ENCODE data around the gene TSPAN10. TPM values are rescaled to one million over a fixed set of nuclear protein-coding genes. Genes with fewer than 3 reads are reported as not detected.

TSPAN10 gene
- total and polyA plus RNA-seq, 2 of the 13 experiments (the other 11 are each of a cell fraction or from before 2014, with no cell fraction given) = 0.54 to 0.75 TPM

- TF ChIP-seq ZNF326 (CRISPR knock-in tag; IDR thresholded peaks at IDR 0.05; ENCODE audit: borderline replicate concordance) (no peak; the same call in 1 of the 2 replicates), CCDC6 (CRISPR knock-in tag; IDR thresholded peaks at IDR 0.05) (no peak; the same call in 1 of the 2 replicates), ZNF44 (CRISPR knock-in tag; IDR thresholded peaks at IDR 0.05) (peak; percentile 77), KLF11 (CRISPR knock-in tag; IDR thresholded peaks at IDR 0.05) (0 out of 2 replicates have a peak, but pooled peaks have one; percentile 65), ZNF772 (CRISPR knock-in tag; IDR thresholded peaks at IDR 0.05) (peak; percentile 55), MED8 (CRISPR knock-in tag; IDR thresholded peaks at IDR 0.05; ENCODE audit: insufficient replicate concordance) (no peak), SETDB1 (CRISPR knock-in tag; IDR thresholded peaks at IDR 0.05; ENCODE audit: borderline replicate concordance) (no peak), PREB (CRISPR knock-in tag; IDR thresholded peaks at IDR 0.05) (no peak; the same call in 1 of the 2 replicates), ZNF567 (CRISPR knock-in tag; IDR thresholded peaks at IDR 0.05; ENCODE audit: borderline replicate concordance) (peak; percentile 15; the same call in 1 of the 2 replicates), PHF21A (CRISPR knock-in tag; IDR thresholded peaks at IDR 0.05) (no peak), ZNF367 (CRISPR knock-in tag; IDR thresholded peaks at IDR 0.05; ENCODE audit: borderline replicate concordance) (no peak), MLLT10 (CRISPR knock-in tag; IDR thresholded peaks at IDR 0.05) (no peak), GPN1 (CRISPR knock-in tag; IDR thresholded peaks at IDR 0.05; ENCODE audit: borderline replicate concordance) (peak; percentile 90; the same call in 1 of the 2 replicates), NAIF1 (CRISPR knock-in tag; IDR thresholded peaks at IDR 0.05; ENCODE audit: borderline replicate concordance) (0 out of 2 replicates have a peak, but pooled peaks have one; percentile 51), SNRNP70 (IDR thresholded peaks at IDR 0.05; ENCODE audit: low read depth, low read length) (no peak), ZNF207 (IDR thresholded peaks at IDR 0.05; ENCODE audit: borderline replicate concordance) (no peak), ZNF121 (CRISPR knock-in tag; IDR thresholded peaks at IDR 0.05) (no peak), ZBED4 (CRISPR knock-in tag; IDR thresholded peaks at IDR 0.05; ENCODE audit: borderline replicate concordance) (peak; percentile 66; the same call in 1 of the 2 replicates), POLR2AphosphoS5 (IDR thresholded peaks at IDR 0.05; ENCODE audit: low read depth, low read length) (peak; percentile 94), ZNF768 (CRISPR knock-in tag; IDR thresholded peaks at IDR 0.05) (peak; percentile 68; the same call in 1 of the 2 replicates), NKX3-1 (CRISPR knock-in tag; IDR thresholded peaks at IDR 0.05) (peak; percentile 75), SMAD3 (CRISPR knock-in tag; IDR thresholded peaks at IDR 0.05) (no peak; the same call in 1 of the 2 replicates), SRF (IDR thresholded peaks at IDR 0.05; ENCODE audit: low read depth, low read length) (no peak), SIN3B (IDR thresholded peaks at IDR 0.05; ENCODE audit: low read length) (peak; percentile 79), SMAD1 (CRISPR knock-in tag; IDR thresholded peaks at IDR 0.05; ENCODE audit: borderline replicate concordance, low read depth) (peak; percentile 82; the same call in 1 of the 2 replicates)
These were observed 29.6 kb downstream of the TSPAN10 start, which contains the start of the genes CCDC137 and OXLD1 (continued) for GRCh38 chr17:81666342-81667191.

All from HepG2 (cell line).